ENCODE measurements around the gene RTTN.

Gene RTTN

GRCh38 chr18:70197026-70197425, 8.5 kb downstream of the RTTN start:
- DNase-seq: no peak

- no peak for DNase-seq
Measured at GRCh38 chr18:70195852-70196434, 9.5 kb downstream of the RTTN start.

GRCh38 chr18:70195014-70195614, 10.4 kb downstream of the RTTN start:
- DNase-seq: no peak

GRCh38 chr18:70194227-70194890, 11.1 kb downstream of the RTTN start:
- DNase-seq: no peak

GRCh38 chr18:70190529-70190928, 15.0 kb downstream of the RTTN start:
- no peak for DNase-seq

- no peak for DNase-seq
Measured at GRCh38 chr18:70188113-70188512, 17.4 kb downstream of the RTTN start.

- no peak for DNase-seq
Measured at GRCh38 chr18:70183441-70183840, 22.0 kb downstream of the RTTN start.

- no peak for DNase-seq
Measured at GRCh38 chr18:70182548-70182947, 22.9 kb downstream of the RTTN start.

- DNase-seq: no peak
Measured at GRCh38 chr18:70181725-70182124, 23.8 kb downstream of the RTTN start.

- no peak for DNase-seq
Measured at GRCh38 chr18:70181015-70181414, 24.5 kb downstream of the RTTN start.

GRCh38 chr18:70176537-70176936, 28.9 kb downstream of the RTTN start:
- no peak for DNase-seq

- no peak for DNase-seq
Measured at GRCh38 chr18:70175216-70175615, 30.3 kb downstream of the RTTN start.

- DNase-seq: no peak
Measured at GRCh38 chr18:70172225-70172624, 33.3 kb downstream of the RTTN start.

- no peak for DNase-seq
Measured at GRCh38 chr18:70169747-70170146, 35.7 kb downstream of the RTTN start.

- no peak for DNase-seq
Measured at GRCh38 chr18:70166668-70167067, 38.8 kb downstream of the RTTN start.

GRCh38 chr18:70165936-70166335, 39.6 kb downstream of the RTTN start:
- DNase-seq: no peak

- no peak for DNase-seq
Measured at GRCh38 chr18:70160073-70160678, 45.3 kb downstream of the RTTN start.

- no peak for DNase-seq
Measured at GRCh38 chr18:70158992-70159717, 46.3 kb downstream of the RTTN start.

- DNase-seq: no peak
Measured at GRCh38 chr18:70156886-70157285, 48.6 kb downstream of the RTTN start.

GRCh38 chr18:70154591-70155194, 50.8 kb downstream of the RTTN start:
- DNase-seq: no peak

GRCh38 chr18:70151614-70152013, 53.9 kb downstream of the RTTN start:
- DNase-seq: no peak

GRCh38 chr18:70149616-70150301, 55.7 kb downstream of the RTTN start:
- no peak for DNase-seq

Measured in activated T-cell treated with anti-CD3 and anti-CD28 coated beads for 4 hours (primary cell).